Keratinocyte (primary cell): Measurements from ENCODE around the gene PPP1R2. TPM values are rescaled to one million over a fixed set of nuclear protein-coding genes. Genes with fewer than 3 reads are reported as not detected.

ENCODE experiments used
- DNase-seq: peaks from one replicate; pipeline ENCODE4 v3.0.0-alpha.2; 2011; ENCODE audit warnings: low read depth, missing footprints, low spot score
- FAIRE-seq: peaks from 2 replicates; lab custom pipeline; 2011; peaks lifted over from hg19 to GRCh38; lab: Jason Lieb, UNC
- H2AFZ ChIP-seq: 2 replicates; pipeline ENCODE4 v1.6.0; 2012; ENCODE audit warnings: low read length, control low read depth, inconsistent platforms; ENCODE audit not compliant: control insufficient read depth
- H3K27ac ChIP-seq: 2 replicates; pipeline ENCODE4 v1.5.1; 2011; ENCODE audit warnings: low read length; ENCODE audit not compliant: control insufficient read depth, insufficient read depth
- H3K27me3 ChIP-seq: 3 replicates; pipeline ENCODE4 v1.6.0; 2011; ENCODE audit warnings: low read length; ENCODE audit not compliant: control insufficient read depth, insufficient read depth; ENCODE audit errors: extremely low read depth
- H3K36me3 ChIP-seq, 2 experiments: 2 replicates in 1 of 2; 3 replicates in 1 of 2; pipeline ENCODE4 v1.5.1; 2011; ENCODE audit warnings: low read length in 2 of 2, mild to moderate bottlenecking in 1 of 2; ENCODE audit not compliant: control insufficient read depth in 2 of 2, insufficient read depth in 2 of 2; ENCODE audit errors: extremely low read depth in 1 of 2
- H3K4me1 ChIP-seq: 3 replicates; pipeline ENCODE4 v1.5.1; 2011; ENCODE audit warnings: low read length; ENCODE audit not compliant: control insufficient read depth, insufficient read depth; ENCODE audit errors: extremely low read depth
- H3K4me2 ChIP-seq: 3 replicates; pipeline ENCODE4 v1.6.0; 2011; ENCODE audit warnings: low read depth, low read length; ENCODE audit not compliant: control insufficient read depth, insufficient read depth; ENCODE audit errors: extremely low read depth
- H3K4me3 ChIP-seq, 3 experiments: fragments of 200-600 bp in 1 of 3; sonication (generic) in 1 of 3; 2 replicates in 2 of 3; 3 replicates in 1 of 3; pipeline ENCODE4 v1.5.1; 2011 to 2016; ENCODE audit warnings: low read length in 3 of 3, mild to moderate bottlenecking in 3 of 3, control low read depth in 2 of 3, inconsistent platforms in 1 of 3, low read depth in 1 of 3, mixed read lengths in 1 of 3, mixed run types in 1 of 3, moderate library complexity in 1 of 3; ENCODE audit not compliant: control insufficient read depth in 2 of 3, insufficient read depth in 2 of 3; ENCODE audit errors: extremely low read depth in 1 of 3
- H3K79me2 ChIP-seq: 2 replicates; pipeline ENCODE4 v1.6.0; 2012; ENCODE audit warnings: low read length; ENCODE audit not compliant: control insufficient read depth, insufficient read depth
- H3K9ac ChIP-seq: 3 replicates; pipeline ENCODE4 v1.6.0; 2011; ENCODE audit warnings: low read length; ENCODE audit not compliant: control insufficient read depth, insufficient read depth; ENCODE audit errors: extremely low read depth
- H3K9me1 ChIP-seq: 3 replicates; pipeline ENCODE4 v1.6.0; 2011; ENCODE audit warnings: low read length; ENCODE audit not compliant: control insufficient read depth, insufficient read depth; ENCODE audit errors: extremely low read depth
- H3K9me3 ChIP-seq: 2 replicates; pipeline ENCODE4 v1.5.1; 2012; ENCODE audit warnings: low read depth, low read length; ENCODE audit not compliant: control insufficient read depth
- H4K20me1 ChIP-seq: 3 replicates; pipeline ENCODE4 v1.6.0; 2011; ENCODE audit warnings: low read length; ENCODE audit not compliant: control insufficient read depth, insufficient read depth; ENCODE audit errors: extremely low read depth
- EZH2 ChIP-seq: IDR thresholded peaks from one replicate; pipeline ENCODE4 v1.6.1; 2012; ENCODE audit warnings: inconsistent platforms, mild to moderate bottlenecking, low read length, moderate library complexity
- dilution Hi-C: fragments of 300-500 bp; cut with MboI; formaldehyde crosslinking; loops from one replicate; pipeline ENCODE4 v1.7.0; 2020; ENCODE audit warnings: low sequenced_read_pairs; ENCODE audit not compliant: extremely low pct_ligation_motif_present
- polyA minus RNA-seq, 3 experiments: library from RNA; depleted of rRNA, polyadenylated mRNA; stranded (reverse); fragments of >200 nt; gene quantifications; 1 replicate in 1 of 3; 2 replicates in 1 of 3; 3 replicates in 1 of 3; pipeline ENCODE4 v1.2.3, GENCODE V29; 2011
- polyA plus RNA-seq, 5 experiments: library from polyadenylated mRNA; depleted of rRNA in 3 of 5; stranded (reverse) in 3 of 5; stranded (forward) in 1 of 5; unstranded in 1 of 5; fragments of >200 nt; gene quantifications; 1 replicate in 1 of 5; 2 replicates in 3 of 5; 3 replicates in 1 of 5; pipeline versions ENCODE4 v1.2.1 to v1.2.3, GENCODE V29; 2011 to 2012; ENCODE audit warnings: missing spikeins in 2 of 5, low read depth in 1 of 5, low replicate concordance in 1 of 5
- TF ChIP-seq, protein P1 (sequence below), 3 experiments: IDR thresholded peaks in 1 of 3; conservative IDR thresholded peaks in 1 of 3; optimal IDR thresholded peaks in 1 of 3; 2 replicates in 2 of 3; 3 replicates in 1 of 3; pipeline versions ENCODE3 to v1.5.1; 2011; ENCODE audit warnings: low read length in 3 of 3, mild to moderate bottlenecking in 3 of 3, moderate library complexity in 2 of 3, control low read depth in 1 of 3, inconsistent platforms in 1 of 3; ENCODE audit not compliant: insufficient read depth in 2 of 3; ENCODE audit errors: extremely low read depth in 1 of 3

The PPP1R2 gene
- polyA plus RNA-seq (14.0 to 43.2 TPM (median 39.0 TPM) in 3 replicates), polyA minus RNA-seq (17.5 to 43.7 TPM (median 21.7 TPM) in 3 replicates)
- polyA plus RNA-seq (2011; ENCODE audit: low read depth): 124 TPM
- polyA plus RNA-seq (2011; cell fraction: cytosol; rRNA removed): 13.4 and 25.1 TPM in 2 replicates
- polyA plus RNA-seq (2011; cell fraction: nucleus; rRNA removed): 8.7 and 11.0 TPM in 2 replicates
- polyA plus RNA-seq (2012; ENCODE audit: low replicate concordance): 22.4 and 25.8 TPM in 2 replicates
- polyA minus RNA-seq (2011; cell fraction: cytosol; rRNA and poly(A)+ RNA removed): 55.6 TPM
- polyA minus RNA-seq (2011; cell fraction: nucleus; rRNA and poly(A)+ RNA removed): 15.4 and 28.0 TPM in 2 replicates

DNA sequence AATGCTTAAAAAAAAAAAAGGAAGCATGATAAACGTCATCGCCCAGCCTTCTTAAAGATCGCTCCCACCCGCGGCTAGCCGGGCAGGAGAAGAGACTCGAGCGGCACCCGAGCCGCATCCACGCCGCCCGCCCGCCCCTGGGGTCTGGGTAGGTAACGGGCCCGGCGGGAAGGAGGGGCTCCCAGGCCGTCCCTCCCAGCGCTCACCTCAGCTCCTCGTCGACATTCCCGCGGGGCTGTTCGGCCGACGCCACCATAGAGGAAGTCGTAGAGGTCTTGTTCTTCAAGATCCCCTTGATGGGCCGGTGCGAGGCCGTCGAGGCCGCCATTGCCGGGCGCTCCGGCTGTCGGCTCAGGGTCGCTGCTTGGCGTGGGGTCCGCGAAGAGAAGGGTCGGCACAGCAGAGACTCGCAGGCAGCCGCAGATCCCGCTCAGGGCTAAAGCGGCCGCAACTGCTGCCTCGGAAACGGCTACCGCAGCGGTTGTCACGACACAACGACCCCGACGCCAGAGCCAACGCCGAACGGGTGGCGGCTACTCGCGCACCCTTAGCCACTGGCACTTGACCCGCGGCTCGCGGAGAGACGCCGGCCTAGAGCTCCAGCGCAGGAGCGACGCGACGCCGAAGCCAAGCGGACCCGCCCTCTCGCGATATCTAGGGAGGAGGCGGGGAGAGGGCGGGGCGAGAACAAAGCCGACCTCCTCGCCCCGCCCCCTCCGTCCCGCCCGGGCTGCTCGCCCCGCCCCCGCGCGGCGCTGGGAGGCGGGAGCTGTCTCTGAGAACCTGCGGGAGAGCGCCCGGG is at the start of gene PPP1R2:
Gene PPP1R2 (minus strand): TSS at position 628 of the 802 bp plus-strand sequence. CDS start 300 bp downstream, at position 328.
- H3K9me3 ChIP-seq: no peaks in the 10 kb centered on the region
- H3K79me2 ChIP-seq: peaks cover 43% of the 10 kb centered on the region
- DNase-seq (peak; percentile 45), FAIRE-seq (no peak)
- H3K27ac ChIP-seq: peak within 1 kb of the TSS; percentile 79
- H3K4me3 ChIP-seq: peak within 1 kb of the TSS; percentile 62 to 94 (median 68)
- dilution Hi-C loops: no loop called here
- H3K9me1 ChIP-seq: no peaks in the 10 kb centered on the region
- peak within 1 kb of the TSS; percentile 87 for H3K9ac ChIP-seq
- no peaks in the 10 kb centered on the region for H3K36me3 ChIP-seq
- H4K20me1 ChIP-seq: peaks cover 4% of the 10 kb centered on the region
- peak within 1 kb of the TSS; percentile 76 for H3K4me2 ChIP-seq
- no peaks in the 10 kb centered on the region for H3K27me3 ChIP-seq
- TF ChIP-seq EZH2: no peak
- TF ChIP-seq, protein P1, sequence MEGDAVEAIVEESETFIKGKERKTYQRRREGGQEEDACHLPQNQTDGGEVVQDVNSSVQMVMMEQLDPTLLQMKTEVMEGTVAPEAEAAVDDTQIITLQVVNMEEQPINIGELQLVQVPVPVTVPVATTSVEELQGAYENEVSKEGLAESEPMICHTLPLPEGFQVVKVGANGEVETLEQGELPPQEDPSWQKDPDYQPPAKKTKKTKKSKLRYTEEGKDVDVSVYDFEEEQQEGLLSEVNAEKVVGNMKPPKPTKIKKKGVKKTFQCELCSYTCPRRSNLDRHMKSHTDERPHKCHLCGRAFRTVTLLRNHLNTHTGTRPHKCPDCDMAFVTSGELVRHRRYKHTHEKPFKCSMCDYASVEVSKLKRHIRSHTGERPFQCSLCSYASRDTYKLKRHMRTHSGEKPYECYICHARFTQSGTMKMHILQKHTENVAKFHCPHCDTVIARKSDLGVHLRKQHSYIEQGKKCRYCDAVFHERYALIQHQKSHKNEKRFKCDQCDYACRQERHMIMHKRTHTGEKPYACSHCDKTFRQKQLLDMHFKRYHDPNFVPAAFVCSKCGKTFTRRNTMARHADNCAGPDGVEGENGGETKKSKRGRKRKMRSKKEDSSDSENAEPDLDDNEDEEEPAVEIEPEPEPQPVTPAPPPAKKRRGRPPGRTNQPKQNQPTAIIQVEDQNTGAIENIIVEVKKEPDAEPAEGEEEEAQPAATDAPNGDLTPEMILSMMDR (optimal IDR thresholded peaks at IDR 0.05 in 1 of 3, IDR thresholded peaks at IDR 0.05 in 1 of 3, conservative IDR thresholded peaks at IDR 0.05 in 1 of 3; ENCODE audit: extremely low read depth in 1 of 3, insufficient read depth in 2 of 3, low read length in 3 of 3): no peak
- peaks cover 25% of the 10 kb centered on the region for H3K4me1 ChIP-seq
- peak within 1 kb of the TSS; percentile 95 for H2AFZ ChIP-seq

DNA sequence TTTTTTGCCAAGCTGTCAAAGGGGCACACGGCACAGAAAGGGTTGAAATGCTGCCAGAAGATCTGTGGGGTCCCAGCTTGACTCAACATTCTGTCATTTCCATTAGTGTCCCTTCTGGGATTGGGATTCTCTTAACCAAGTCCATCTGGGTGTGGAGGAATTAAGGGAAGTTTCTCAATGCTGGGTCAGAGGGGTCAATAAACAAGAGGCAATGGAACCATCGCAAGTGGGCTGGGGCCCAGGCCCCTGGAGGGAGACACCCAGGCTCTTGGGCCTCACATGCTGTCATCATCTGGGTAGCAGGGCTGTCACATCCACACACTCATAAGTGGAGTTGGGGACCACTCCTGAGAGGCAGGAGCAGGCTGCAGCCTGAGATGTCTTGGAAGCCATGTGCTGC is 48.7 kb upstream of the PPP1R2 start:
- Histone ChIP-seq H3K9me1 (no peaks in the 10 kb centered on the region), H2AFZ (no peak overlapping the region), H3K4me3 (no peak overlapping the region), H3K36me3 (no peaks in the 10 kb centered on the region), H3K27me3 (peaks cover 5% of the 10 kb centered on the region), H3K9ac (no peak overlapping the region), H4K20me1 (no peaks in the 10 kb centered on the region), H3K4me2 (no peak overlapping the region), H3K79me2 (no peaks in the 10 kb centered on the region), H3K4me1 (no peaks in the 10 kb centered on the region), H3K9me3 (no peaks in the 10 kb centered on the region), H3K27ac (no peak overlapping the region)
- DNase-seq (no peak), FAIRE-seq (no peak)
- TF ChIP-seq, protein P1 (optimal IDR thresholded peaks at IDR 0.05 in 1 of 3, IDR thresholded peaks at IDR 0.05 in 1 of 3, conservative IDR thresholded peaks at IDR 0.05 in 1 of 3; ENCODE audit: extremely low read depth in 1 of 3, insufficient read depth in 2 of 3, low read length in 3 of 3): no peak
- TF ChIP-seq EZH2: no peak
- dilution Hi-C loops: no loop called here
